ENCODE data around the gene PPM1E. TPM values are rescaled to one million over a fixed set of nuclear protein-coding genes. Genes with fewer than 3 reads are reported as not detected.

The PPM1E gene
- total RNA-seq, 4 donors from 2014 or later = under 0.01 to 0.42 TPM; not detected in 2

GRCh38 chr17:58818654-58819053 lies 63.0 kb downstream of the PPM1E start:
- H3K27ac ChIP-seq = no peak overlapping the region
- H3K36me3 ChIP-seq = no peaks in the 10 kb centered on the region
- WGBS, 2 donors = 74 to 78% methylated on average over 4 of the region's 4 CpGs
- no peak overlapping the region for H3K4me3 ChIP-seq
- H3K9me3 ChIP-seq = no peaks in the 10 kb centered on the region
- H3K27me3 ChIP-seq = no peaks in the 10 kb centered on the region
- H3K4me1 ChIP-seq = no peaks in the 10 kb centered on the region
- DNase-seq (ENCODE audit: low spot score in 2 of 2) = no peak
- TF ChIP-seq CTCF (IDR thresholded peaks at IDR 0.05) (no peak), EP300 (IDR thresholded peaks at IDR 0.05) (no peak), POLR2A (IDR thresholded peaks at IDR 0.05) (no peak)

- Histone ChIP-seq H3K4me3 (no peak overlapping the region), H3K9me3 (no peaks in the 10 kb centered on the region), H3K27ac (no peak overlapping the region), H3K27me3 (no peaks in the 10 kb centered on the region), H3K4me1 (no peaks in the 10 kb centered on the region), H3K36me3 (no peaks in the 10 kb centered on the region)
- TF ChIP-seq CTCF (IDR thresholded peaks at IDR 0.05) = no peak
- TF ChIP-seq POLR2A (IDR thresholded peaks at IDR 0.05) = no peak
- no peak for TF ChIP-seq EP300 (IDR thresholded peaks at IDR 0.05)
- WGBS, 2 donors = 60 to 65% methylated on average over 6 of the region's 6 CpGs
- no peak for DNase-seq (ENCODE audit: low spot score in 2 of 2)
Measured at GRCh38 chr17:58822148-58823050, 66.7 kb downstream of the PPM1E start.

GRCh38 chr17:58823051-58823525 lies 67.4 kb downstream of the PPM1E start:
- peaks cover 0 to under 1% (median 0%) of the 10 kb centered on the region in 4 donors for H3K9me3 ChIP-seq
- 87 to 91% methylated on average over 2 of the region's 2 CpGs for WGBS, 2 donors
- no peak for DNase-seq (ENCODE audit: low spot score in 2 of 2)
- H3K27me3 ChIP-seq = no peaks in the 10 kb centered on the region
- H3K36me3 ChIP-seq = no peaks in the 10 kb centered on the region
- H3K4me1 ChIP-seq = no peaks in the 10 kb centered on the region
- H3K27ac ChIP-seq = no peak overlapping the region
- no peak for TF ChIP-seq POLR2A (IDR thresholded peaks at IDR 0.05)
- no peak for TF ChIP-seq CTCF (IDR thresholded peaks at IDR 0.05)
- TF ChIP-seq EP300 (IDR thresholded peaks at IDR 0.05) = no peak
- H3K4me3 ChIP-seq = no peak overlapping the region

GRCh38 chr17:58829172-58829637 lies 73.6 kb downstream of the PPM1E start:
- Histone ChIP-seq H3K4me3 (no peak overlapping the region), H3K27ac (no peak overlapping the region), H3K4me1 (no peaks in the 10 kb centered on the region), H3K36me3 (no peaks in the 10 kb centered on the region), H3K27me3 (no peaks in the 10 kb centered on the region), H3K9me3 (peaks cover 0 to 30% (median 0%) of the 10 kb centered on the region in 4 donors)
- WGBS, 2 donors = 90 to 97% methylated on average over 10 of the region's 10 CpGs
- TF ChIP-seq CTCF (IDR thresholded peaks at IDR 0.05) (no peak), POLR2A (IDR thresholded peaks at IDR 0.05) (no peak), EP300 (IDR thresholded peaks at IDR 0.05) (no peak)
- DNase-seq (ENCODE audit: low spot score in 2 of 2) = no peak

- TF ChIP-seq CTCF (IDR thresholded peaks at IDR 0.05) = no peak
- no peak for TF ChIP-seq POLR2A (IDR thresholded peaks at IDR 0.05)
- no peak for TF ChIP-seq EP300 (IDR thresholded peaks at IDR 0.05)
- Histone ChIP-seq H3K27me3 (no peaks in the 10 kb centered on the region), H3K4me3 (no peak overlapping the region), H3K4me1 (no peaks in the 10 kb centered on the region), H3K36me3 (no peaks in the 10 kb centered on the region), H3K9me3 (peaks cover 0 to 30% (median 0%) of the 10 kb centered on the region in 4 donors), H3K27ac (no peak overlapping the region)
- no peak for DNase-seq (ENCODE audit: low spot score in 2 of 2)
- WGBS, 2 donors = 89 to 98% methylated on average over 1 of the region's 1 CpG
Measured at GRCh38 chr17:58831780-58832179, 76.1 kb downstream of the PPM1E start.
